HFFc6 (cell line): Measurements from ENCODE around the gene CMBL. TPM values are rescaled to one million over a fixed set of nuclear protein-coding genes. Genes with fewer than 3 reads are reported as not detected.
A peak's percentile ranks its signal among the peaks of the same experiment; 100 is the strongest.

ENCODE experiments used
- DNase-seq: peaks from one replicate; pipeline ENCODE4 v3.0.0-alpha.2; 2018
- H3K27ac Mint-ChIP-seq: 2 replicates; pipeline ENCODE4 v1.8.0; 2020; ENCODE audit warnings: mild to moderate bottlenecking, mixed read lengths
- H3K27me3 Mint-ChIP-seq: 2 replicates; pipeline ENCODE4 v1.8.0; 2021; ENCODE audit warnings: mild to moderate bottlenecking, moderate library complexity, mixed read lengths; ENCODE audit not compliant: insufficient read depth
- H3K36me3 Mint-ChIP-seq: 2 replicates; pipeline ENCODE4 v1.8.0; 2021; ENCODE audit warnings: low read depth, mixed read lengths
- H3K4me1 Mint-ChIP-seq: 2 replicates; pipeline ENCODE4 v1.8.0; 2020; ENCODE audit warnings: low read depth, mixed read lengths
- H3K4me3 Mint-ChIP-seq: 2 replicates; pipeline ENCODE4 v1.8.0; 2020; ENCODE audit warnings: mild to moderate bottlenecking, moderate library complexity, mixed read lengths
- H3K9me3 Mint-ChIP-seq: 2 replicates; pipeline ENCODE4 v1.8.0; 2020; ENCODE audit warnings: mild to moderate bottlenecking, mixed read lengths
- total RNA-seq, 6 experiments: library from RNA; stranded (reverse); fragmentation: NEBNext Ultra II Directional; extraction: Animal tissue kit (Norgen Biotek cat#: 25700); gene quantifications; 2 replicates in 1 of 6; 3 replicates in 5 of 6; pipeline ENCODE4 v1.2.3, GENCODE V29; 2021
- TF ChIP-seq, protein P1 (sequence below): fragments of 200-600 bp; sonication (generic); IDR thresholded peaks from 2 replicates; pipeline ENCODE4 v1.5.0; 2021; ENCODE audit warnings: antibody characterized with exemption, mild to moderate bottlenecking

Gene CMBL
- total RNA-seq, 6 experiments from 2014 or later = 30.2 to 39.0 (median 38.0) TPM

DNA sequence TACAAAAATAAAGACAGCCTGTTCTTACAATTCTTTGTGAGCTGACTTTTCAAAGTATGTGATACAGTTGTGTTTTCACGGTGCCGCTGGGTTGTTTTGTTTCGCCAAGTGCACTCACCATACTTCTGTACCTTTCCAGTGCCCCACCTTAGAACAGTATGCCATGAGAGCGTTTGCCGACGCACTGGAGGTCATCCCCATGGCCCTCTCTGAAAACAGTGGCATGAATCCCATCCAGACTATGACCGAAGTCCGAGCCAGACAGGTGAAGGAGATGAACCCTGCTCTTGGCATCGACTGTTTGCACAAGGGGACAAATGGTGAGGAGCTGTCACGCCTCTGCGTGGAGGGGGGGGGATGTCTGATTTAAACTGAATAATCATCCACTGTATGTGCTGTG, 44.7 kb downstream of the CMBL start:
- no peak overlapping the region for H3K4me3 Mint-ChIP-seq
- H3K36me3 Mint-ChIP-seq = peaks cover 51% of the 10 kb centered on the region

DNA sequence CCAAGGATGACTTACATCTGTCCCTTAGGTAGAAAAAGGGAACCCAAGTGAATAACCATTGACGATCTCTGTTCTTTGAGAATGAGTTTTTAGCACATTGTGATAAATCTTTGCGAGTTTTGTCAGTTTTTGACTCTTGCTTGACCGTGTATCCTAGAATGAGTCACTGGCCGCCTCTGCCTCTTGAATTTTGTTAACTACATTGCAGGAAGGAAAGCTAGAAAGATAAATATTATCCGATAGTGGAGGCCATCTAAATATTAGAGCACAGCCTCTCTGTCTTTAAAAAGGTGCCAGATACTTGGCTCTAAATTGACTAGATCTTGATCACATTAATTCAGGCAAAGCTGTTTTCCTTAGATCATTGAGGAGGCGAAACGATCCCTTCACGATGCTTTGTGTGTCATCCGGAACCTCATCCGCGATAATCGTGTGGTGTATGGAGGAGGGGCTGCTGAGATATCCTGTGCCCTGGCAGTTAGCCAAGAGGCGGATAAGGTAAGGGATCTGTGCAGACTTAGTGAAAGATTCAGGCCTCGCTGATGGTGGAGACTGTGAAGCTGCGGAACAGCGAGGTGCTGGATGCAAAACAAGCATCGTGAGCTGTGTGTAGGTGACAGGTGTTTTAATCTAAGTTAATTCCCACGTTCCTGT, 45.5 kb downstream of the CMBL start:
- H3K36me3 Mint-ChIP-seq = peaks cover 54% of the 10 kb centered on the region

More for the DNA sequence above, 44.7 kb downstream of the CMBL start:
- peaks cover 41% of the 10 kb centered on the region for H3K4me1 Mint-ChIP-seq
- H3K27me3 Mint-ChIP-seq = peaks cover 7% of the 10 kb centered on the region
- TF ChIP-seq, protein P1, sequence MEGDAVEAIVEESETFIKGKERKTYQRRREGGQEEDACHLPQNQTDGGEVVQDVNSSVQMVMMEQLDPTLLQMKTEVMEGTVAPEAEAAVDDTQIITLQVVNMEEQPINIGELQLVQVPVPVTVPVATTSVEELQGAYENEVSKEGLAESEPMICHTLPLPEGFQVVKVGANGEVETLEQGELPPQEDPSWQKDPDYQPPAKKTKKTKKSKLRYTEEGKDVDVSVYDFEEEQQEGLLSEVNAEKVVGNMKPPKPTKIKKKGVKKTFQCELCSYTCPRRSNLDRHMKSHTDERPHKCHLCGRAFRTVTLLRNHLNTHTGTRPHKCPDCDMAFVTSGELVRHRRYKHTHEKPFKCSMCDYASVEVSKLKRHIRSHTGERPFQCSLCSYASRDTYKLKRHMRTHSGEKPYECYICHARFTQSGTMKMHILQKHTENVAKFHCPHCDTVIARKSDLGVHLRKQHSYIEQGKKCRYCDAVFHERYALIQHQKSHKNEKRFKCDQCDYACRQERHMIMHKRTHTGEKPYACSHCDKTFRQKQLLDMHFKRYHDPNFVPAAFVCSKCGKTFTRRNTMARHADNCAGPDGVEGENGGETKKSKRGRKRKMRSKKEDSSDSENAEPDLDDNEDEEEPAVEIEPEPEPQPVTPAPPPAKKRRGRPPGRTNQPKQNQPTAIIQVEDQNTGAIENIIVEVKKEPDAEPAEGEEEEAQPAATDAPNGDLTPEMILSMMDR = no peak
- H3K9me3 Mint-ChIP-seq = no peaks in the 10 kb centered on the region
- DNase-seq = no peak
- H3K27ac Mint-ChIP-seq = peak overlapping the region; percentile 42; the same call in 1 of the 2 replicates

DNA sequence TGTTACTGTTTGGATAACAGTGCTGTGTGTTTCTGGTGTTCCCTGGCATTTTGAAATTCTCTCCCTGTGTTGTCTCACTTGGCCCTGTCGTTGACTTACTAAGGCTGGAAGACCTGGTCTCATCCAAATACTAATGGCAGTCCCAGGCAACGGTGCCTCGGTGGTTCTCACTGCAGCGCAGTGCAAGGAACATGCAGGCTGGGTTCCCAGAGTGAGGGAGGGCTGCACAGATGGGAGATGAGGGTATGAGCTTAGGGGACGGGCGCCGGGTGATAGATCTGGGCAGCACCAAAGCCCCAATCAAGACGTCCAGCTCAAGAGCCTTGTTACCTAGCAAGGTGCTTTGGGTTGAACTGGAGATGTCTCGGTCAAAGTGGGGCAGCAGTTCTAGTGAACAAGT, 46.6 kb downstream of the CMBL start:
- H3K4me3 Mint-ChIP-seq = no peak overlapping the region
- TF ChIP-seq, protein P1 = no peak
- H3K36me3 Mint-ChIP-seq = peaks cover 52% of the 10 kb centered on the region
- no peaks in the 10 kb centered on the region for H3K9me3 Mint-ChIP-seq
- peak overlapping the region; percentile 1; the same call in 1 of the 2 replicates for H3K27ac Mint-ChIP-seq
- H3K27me3 Mint-ChIP-seq = peaks cover 7% of the 10 kb centered on the region
- no peak for DNase-seq
- peaks cover 27% of the 10 kb centered on the region for H3K4me1 Mint-ChIP-seq

More for the DNA sequence above, 45.5 kb downstream of the CMBL start:
- Mint-ChIP-seq H3K4me3 (no peak overlapping the region), H3K27ac (no peak overlapping the region), H3K4me1 (peaks cover 34% of the 10 kb centered on the region), H3K27me3 (peaks cover 7% of the 10 kb centered on the region), H3K9me3 (no peaks in the 10 kb centered on the region)
- DNase-seq = no peak
- TF ChIP-seq, protein P1 = no peak

GRCh38 chr5:10259899-10260298, 47.8 kb downstream of the CMBL start:
- no peaks in the 10 kb centered on the region for H3K9me3 Mint-ChIP-seq
- no peak for DNase-seq
- TF ChIP-seq, protein P1 = no peak
- peaks cover 7% of the 10 kb centered on the region for H3K27me3 Mint-ChIP-seq
- peaks cover 44% of the 10 kb centered on the region for H3K36me3 Mint-ChIP-seq
- H3K4me3 Mint-ChIP-seq = no peak overlapping the region
- peaks cover 32% of the 10 kb centered on the region for H3K4me1 Mint-ChIP-seq
- peak overlapping the region; percentile 45 for H3K27ac Mint-ChIP-seq

- no peak overlapping the region for H3K4me3 Mint-ChIP-seq
- H3K27ac Mint-ChIP-seq = no peak overlapping the region; the same call in 1 of the 2 replicates
- no peaks in the 10 kb centered on the region for H3K9me3 Mint-ChIP-seq
- no peak for DNase-seq
- TF ChIP-seq, protein P1 = no peak
- H3K36me3 Mint-ChIP-seq = peaks cover 44% of the 10 kb centered on the region
- peaks cover 7% of the 10 kb centered on the region for H3K27me3 Mint-ChIP-seq
- H3K4me1 Mint-ChIP-seq = peaks cover 35% of the 10 kb centered on the region
These were observed 49.8 kb downstream of the CMBL start for GRCh38 chr5:10257870-10258269.
